ENCODE results near the gene NEB. TPM values are rescaled to one million over a fixed set of nuclear protein-coding genes. Genes with fewer than 3 reads are reported as not detected.

The NEB gene
- total and polyA plus RNA-seq, 12 donors, result 3.0 to 32.5 (median 7.6) TPM

GRCh38 chr2:151728804-151729414 is 5.4 kb downstream of the NEB start:
- TF ChIP-seq POLR2A (IDR thresholded peaks at IDR 0.05), result no peak
- TF ChIP-seq, protein P1, sequence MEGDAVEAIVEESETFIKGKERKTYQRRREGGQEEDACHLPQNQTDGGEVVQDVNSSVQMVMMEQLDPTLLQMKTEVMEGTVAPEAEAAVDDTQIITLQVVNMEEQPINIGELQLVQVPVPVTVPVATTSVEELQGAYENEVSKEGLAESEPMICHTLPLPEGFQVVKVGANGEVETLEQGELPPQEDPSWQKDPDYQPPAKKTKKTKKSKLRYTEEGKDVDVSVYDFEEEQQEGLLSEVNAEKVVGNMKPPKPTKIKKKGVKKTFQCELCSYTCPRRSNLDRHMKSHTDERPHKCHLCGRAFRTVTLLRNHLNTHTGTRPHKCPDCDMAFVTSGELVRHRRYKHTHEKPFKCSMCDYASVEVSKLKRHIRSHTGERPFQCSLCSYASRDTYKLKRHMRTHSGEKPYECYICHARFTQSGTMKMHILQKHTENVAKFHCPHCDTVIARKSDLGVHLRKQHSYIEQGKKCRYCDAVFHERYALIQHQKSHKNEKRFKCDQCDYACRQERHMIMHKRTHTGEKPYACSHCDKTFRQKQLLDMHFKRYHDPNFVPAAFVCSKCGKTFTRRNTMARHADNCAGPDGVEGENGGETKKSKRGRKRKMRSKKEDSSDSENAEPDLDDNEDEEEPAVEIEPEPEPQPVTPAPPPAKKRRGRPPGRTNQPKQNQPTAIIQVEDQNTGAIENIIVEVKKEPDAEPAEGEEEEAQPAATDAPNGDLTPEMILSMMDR (IDR thresholded peaks at IDR 0.05), result peak in 1 of 6 experiments; percentile 8
- intact Hi-C loops (cut with DNase I), result no loop called here
- 57 to 74% (median 65%) methylated on average over 3 of the region's 3 CpGs for WGBS, 4 donors
- Histone ChIP-seq H3K4me3 (no peak overlapping the region), H3K27ac (no peak overlapping the region), H3K27me3 (no peaks in the 10 kb centered on the region), H3K9me3 (replicated peaks in 1 of 3) (no peaks in the 10 kb centered on the region), H3K4me1 (replicated peaks in 1 of 2) (peaks cover 11 to 17% of the 10 kb centered on the region in 2 donors), H3K36me3 (replicated peaks in 1 of 2) (no peaks in the 10 kb centered on the region)
- no peak for DNase-seq

- Histone ChIP-seq H3K4me3 (peak overlapping the region in 1 of 4 donors; percentile 9), H3K4me1 (replicated peaks in 1 of 2) (peaks cover 11 to 17% of the 10 kb centered on the region in 2 donors), H3K27ac (peak overlapping the region in 4 of 5 donors; percentile 41 to 87 (median 64)), H3K9me3 (replicated peaks in 1 of 3) (no peaks in the 10 kb centered on the region), H3K36me3 (replicated peaks in 1 of 2) (no peaks in the 10 kb centered on the region), H3K27me3 (no peaks in the 10 kb centered on the region)
- DNase-seq, result peak; percentile 69 to 89 (median 84)
- 36 to 44% (median 42%) methylated on average over 10 of the region's 10 CpGs for WGBS, 4 donors
- intact Hi-C loops (cut with DNase I), result no loop called here
- peak in 1 of 2 donors; percentile 67 for TF ChIP-seq POLR2A (IDR thresholded peaks at IDR 0.05)
- TF ChIP-seq, protein P1 (IDR thresholded peaks at IDR 0.05), result no peak
These were observed 6.4 kb downstream of the NEB start for GRCh38 chr2:151727593-151728552.

DNA sequence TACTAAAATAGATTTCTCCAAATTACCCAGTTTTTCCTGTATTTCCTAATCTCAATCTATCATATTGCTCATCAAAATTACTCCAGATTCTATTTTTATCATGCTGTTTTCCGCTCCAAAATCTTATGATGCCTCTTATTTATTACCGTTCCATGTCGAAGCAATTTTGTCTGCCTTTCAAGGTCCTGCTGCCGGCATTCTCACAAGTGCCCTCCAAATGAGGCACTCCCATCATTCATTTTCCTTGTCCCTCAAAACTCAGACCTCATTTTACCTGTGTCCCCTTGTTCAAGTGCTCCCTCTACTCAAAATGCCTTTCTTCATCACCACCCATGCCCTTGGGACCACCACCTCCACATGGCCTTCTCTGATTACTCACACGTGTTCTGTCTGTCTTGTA is 13.1 kb downstream of the NEB start:
- 37 to 46% (median 45%) methylated on average over 5 of the region's 5 CpGs for WGBS, 4 donors
- Histone ChIP-seq H3K9me3 (replicated peaks in 1 of 3) (no peaks in the 10 kb centered on the region), H3K27ac (peak overlapping the region in 3 of 5 donors; percentile 43 to 57 (median 51))

More for the DNA sequence above, 13.1 kb downstream of the NEB start:
- TF ChIP-seq POLR2A (IDR thresholded peaks at IDR 0.05), result no peak
- TF ChIP-seq, protein P1 (IDR thresholded peaks at IDR 0.05), result no peak
- H3K36me3 ChIP-seq (replicated peaks in 1 of 2), result no peaks in the 10 kb centered on the region
- no peak overlapping the region for H3K4me3 ChIP-seq
- peaks cover 0 to 11% of the 10 kb centered on the region in 2 donors for H3K4me1 ChIP-seq (replicated peaks in 1 of 2)
- intact Hi-C loops (cut with DNase I), result no loop called here
- no peaks in the 10 kb centered on the region for H3K27me3 ChIP-seq
- DNase-seq, result peak; percentile 22 to 67 (median 42)
